Naive thymus-derived CD8-positive, alpha-beta T cell (primary cell): ENCODE measurements around the gene AFF4. TPM values are rescaled to one million over a fixed set of nuclear protein-coding genes. Genes with fewer than 3 reads are reported as not detected.

Experiments
- ATAC-seq, 2 donors: fragments of 150-1000 bp; cut with Tn5 transposase in 1 of 2; sonication (Bioruptor Pico), chemical (Tn5 transposase) in 1 of 2; 1 replicate in 1 of 2; 2 replicates in 1 of 2; pipeline ENCODE4 v1.10.0; 2021; ENCODE audit warnings: mild to moderate bottlenecking in 2 of 2, moderate library complexity in 2 of 2
- POLR2A ChIA-PET: fragments of 350-600 bp; sonication (Branson Sonifier 250); formaldehyde crosslinking; loops from one replicate; lab custom pipeline; 2021; ENCODE audit warnings: antibody characterized with exemption; lab: Charles Lee
- DNase-seq, 10 donors: peaks; one replicate each; pipeline versions ENCODE4 v3.0.0 to v3.0.0-alpha.2; 2020 to 2022
- H3K27ac Mint-ChIP-seq, 10 donors: one replicate each; pipeline ENCODE4 v1.8.0; 2020 to 2022; ENCODE audit warnings: mild to moderate bottlenecking in 10 of 10, mixed read lengths in 10 of 10, moderate library complexity in 4 of 10, inconsistent platforms in 1 of 10
- H3K27me3 Mint-ChIP-seq, 5 donors: one replicate each; pipeline ENCODE4 v1.8.0; 2021 to 2022; ENCODE audit warnings: mixed read lengths in 5 of 5
- H3K36me3 Mint-ChIP-seq, 3 donors: one replicate each; pipeline ENCODE4 v1.8.0; 2020 to 2022; ENCODE audit warnings: mixed read lengths in 3 of 3, mild to moderate bottlenecking in 2 of 3, inconsistent platforms in 1 of 3
- H3K4me1 Mint-ChIP-seq, 4 donors: one replicate each; pipeline ENCODE4 v1.8.0; 2021 to 2022; ENCODE audit warnings: mixed read lengths in 4 of 4
- H3K4me3 Mint-ChIP-seq, 10 donors: one replicate each; pipeline ENCODE4 v1.8.0; 2020 to 2022; ENCODE audit warnings: mild to moderate bottlenecking in 10 of 10, mixed read lengths in 10 of 10, moderate library complexity in 6 of 10, inconsistent platforms in 1 of 10
- H3K9me3 Mint-ChIP-seq, 9 donors: one replicate each; pipeline ENCODE4 v1.8.0; 2020 to 2022; ENCODE audit warnings: mixed read lengths in 9 of 9, mild to moderate bottlenecking in 3 of 9, inconsistent platforms in 1 of 9, moderate library complexity in 1 of 9
- polyA plus RNA-seq, 3 donors: library from polyadenylated mRNA; unstranded; fragments of 300-500 nt; fragmentation: Illumina TruSeq; gene quantifications; one replicate each; pipeline ENCODE4 v1.2.3, GENCODE V29; 2021
- total RNA-seq, 8 experiments: library from RNA in 2 of 8; stranded (reverse) in 2 of 8; gene quantifications; one replicate each; pipeline ENCODE4 v1.2.3 and lab custom pipeline; 2021 to 2026

Gene AFF4
- total and polyA plus RNA-seq, 5 experiments from 2014 or later = 16.5 to 74.4 (median 20.9) TPM

DNA sequence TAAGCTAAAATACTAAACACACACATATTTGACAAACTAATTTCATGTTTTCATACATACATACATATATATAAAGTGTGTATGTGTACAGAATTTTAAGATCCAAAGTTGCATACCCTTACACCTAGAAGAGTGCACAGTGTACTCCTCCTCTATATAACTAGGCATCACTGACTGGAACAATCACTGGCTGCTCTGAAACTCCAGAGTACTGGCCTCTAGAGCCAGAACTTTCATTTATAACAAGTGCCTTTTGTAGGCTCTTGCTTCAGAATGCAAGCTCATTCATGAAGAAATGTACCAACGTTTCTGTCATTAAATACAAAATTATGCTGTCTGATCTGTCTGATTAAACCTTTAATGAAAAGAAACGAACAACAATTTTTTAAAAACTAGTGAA is 86.0 kb downstream of the AFF4 start:
- no peak for ATAC-seq
- no peak overlapping the region for H3K27ac Mint-ChIP-seq
- peaks cover 0 to 68% (median 6%) of the 10 kb centered on the region in 3 donors for H3K36me3 Mint-ChIP-seq
- DNase-seq = no peak
- H3K4me3 Mint-ChIP-seq = no peak overlapping the region
- peaks cover 0 to 1% (median 0%) of the 10 kb centered on the region in 4 donors for H3K4me1 Mint-ChIP-seq
- H3K27me3 Mint-ChIP-seq = no peaks in the 10 kb centered on the region
- POLR2A ChIA-PET = interaction anchor here (0.6 kb wide), 1 partner anchor 162 kb away, joined by 3 read pairs; no protein-coding TSS in a partner anchor
- no peaks in the 10 kb centered on the region for H3K9me3 Mint-ChIP-seq

DNA sequence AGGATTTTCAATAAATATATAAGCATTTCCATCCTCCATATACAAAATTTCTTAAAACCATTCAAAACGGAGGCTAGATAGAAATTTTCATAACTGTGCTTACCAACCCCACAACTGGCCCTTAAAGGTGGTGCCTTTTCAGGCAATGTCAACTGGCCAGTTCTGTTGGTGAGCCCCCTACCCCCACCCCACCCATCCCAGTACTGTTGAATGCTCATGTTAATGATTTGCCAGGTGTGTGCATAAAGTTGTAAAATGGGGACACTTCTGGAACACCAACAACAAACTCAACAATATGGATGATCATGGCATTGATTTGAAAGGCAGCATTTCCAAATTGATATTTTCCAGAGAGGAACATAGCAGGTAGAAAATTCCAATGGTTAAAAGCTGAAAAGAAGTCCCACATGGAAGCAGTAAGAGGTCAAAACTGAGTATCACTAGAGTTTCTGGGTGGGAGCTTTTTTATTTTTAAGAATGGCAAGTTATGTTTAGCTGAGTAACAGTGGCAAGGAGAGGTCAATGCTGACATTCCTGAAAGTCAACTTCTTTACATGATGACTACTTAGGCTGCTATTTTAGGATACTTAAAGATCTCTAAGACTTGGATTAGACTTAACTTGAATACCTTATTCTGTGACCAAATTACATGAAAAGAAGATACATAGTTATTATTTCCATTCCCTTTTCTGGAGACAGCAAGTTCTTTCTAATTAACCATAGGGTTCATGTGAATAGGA is 87.2 kb downstream of the AFF4 start:
- peak overlapping the region in 1 of 10 donors; percentile 11 for H3K27ac Mint-ChIP-seq
- H3K27me3 Mint-ChIP-seq = no peaks in the 10 kb centered on the region
- no peak for ATAC-seq
- POLR2A ChIA-PET = no interaction called here
- no peak for DNase-seq
- peaks cover 0 to 1% (median 0%) of the 10 kb centered on the region in 4 donors for H3K4me1 Mint-ChIP-seq
- H3K4me3 Mint-ChIP-seq = no peak overlapping the region
- H3K36me3 Mint-ChIP-seq = peaks cover 0 to 58% (median 6%) of the 10 kb centered on the region in 3 donors
- no peaks in the 10 kb centered on the region for H3K9me3 Mint-ChIP-seq

GRCh38 chr5:132873930-132874271 is 89.5 kb downstream of the AFF4 start:
- no peak for DNase-seq
- peaks cover 0 to 51% (median under 1%) of the 10 kb centered on the region in 3 donors for H3K36me3 Mint-ChIP-seq
- no peak overlapping the region for H3K4me3 Mint-ChIP-seq
- H3K27me3 Mint-ChIP-seq = no peaks in the 10 kb centered on the region
- H3K9me3 Mint-ChIP-seq = no peaks in the 10 kb centered on the region
- peaks cover 0 to 4% (median 2%) of the 10 kb centered on the region in 4 donors for H3K4me1 Mint-ChIP-seq
- POLR2A ChIA-PET = interaction anchor here (1.6 kb wide), 1 partner anchor 9 kb away, joined by 3 read pairs; no protein-coding TSS in a partner anchor
- H3K27ac Mint-ChIP-seq = peak overlapping the region in 5 of 10 donors; percentile 23 to 66 (median 46)
- ATAC-seq = no peak

DNA sequence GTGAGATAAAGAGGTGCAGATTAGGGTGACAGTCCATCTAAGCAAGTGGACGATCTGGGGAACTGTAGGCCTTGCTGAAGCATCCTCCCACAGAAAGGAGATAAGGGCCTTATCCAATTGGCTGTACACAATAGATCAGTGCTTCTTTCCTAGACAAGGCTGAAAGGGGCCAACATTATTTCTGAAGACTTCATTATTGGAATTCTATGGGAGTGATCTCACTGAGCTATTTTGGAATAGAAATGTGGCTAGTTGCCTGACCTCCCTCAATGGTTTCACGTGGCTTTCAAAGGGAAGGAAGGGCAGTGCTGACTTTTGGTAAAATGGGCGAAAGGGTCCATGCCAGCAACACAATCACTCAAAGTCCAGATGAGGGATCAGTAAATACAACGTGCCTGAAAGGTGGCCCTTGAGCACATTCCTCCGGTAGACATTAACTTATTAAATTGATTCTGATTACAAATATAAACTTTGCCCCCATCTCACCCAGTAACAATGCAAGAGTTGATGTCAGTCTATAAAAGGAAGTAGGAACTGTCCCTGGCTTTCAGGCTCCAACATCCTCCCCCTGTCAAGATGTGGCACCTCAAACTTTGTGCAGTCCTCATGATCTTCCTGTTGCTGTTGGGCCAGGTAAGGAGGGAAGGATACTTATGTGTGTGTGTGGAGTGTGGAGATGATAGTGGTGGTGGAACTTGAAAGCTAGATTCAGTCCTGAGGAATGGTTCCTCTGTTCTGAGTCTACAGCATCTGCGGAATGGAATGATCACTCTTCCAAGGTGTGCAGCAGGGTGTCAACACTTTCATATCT is 90.1 kb downstream of the AFF4 start, which contains the start of gene LEAP2:
Gene LEAP2, plus strand, starts transcription at position 550 of the 811 bp plus-strand sequence. Its CDS starts 27 bp downstream, at position 577.
- no peaks in the 10 kb centered on the region for H3K27me3 Mint-ChIP-seq
- no peak within 1 kb of the TSS for H3K4me3 Mint-ChIP-seq
- peaks cover 0 to 50% (median 3%) of the 10 kb centered on the region in 3 donors for H3K36me3 Mint-ChIP-seq
- H3K27ac Mint-ChIP-seq = peak within 1 kb of the TSS in 9 of 10 donors; percentile 23 to 80 (median 46)
- ATAC-seq (no peak), DNase-seq (no peak)
- H3K9me3 Mint-ChIP-seq = no peaks in the 10 kb centered on the region
- POLR2A ChIA-PET = interaction anchor here (1.6 kb wide), 1 partner anchor 10 kb away, joined by 3 read pairs; no protein-coding TSS in a partner anchor
- peaks cover 0 to 4% (median 4%) of the 10 kb centered on the region in 4 donors for H3K4me1 Mint-ChIP-seq

DNA sequence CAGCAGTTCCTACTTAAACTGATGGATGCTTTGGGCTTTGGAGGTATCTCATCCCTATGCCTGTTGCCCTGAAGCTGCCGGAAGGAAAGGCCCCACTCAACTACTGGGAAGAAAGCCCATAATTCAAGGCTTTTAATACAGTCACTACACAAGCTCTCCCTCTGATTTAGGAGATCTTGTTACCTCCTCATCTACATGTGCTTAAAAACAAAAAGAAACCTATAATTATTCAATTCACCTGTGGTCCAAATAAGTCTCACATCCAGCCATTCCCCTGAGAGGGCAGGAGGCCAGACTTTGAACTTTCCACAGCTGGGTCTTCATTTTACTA is 90.7 kb downstream of the AFF4 start:
- ATAC-seq (no peak), DNase-seq (no peak)
- Mint-ChIP-seq H3K27me3 (no peaks in the 10 kb centered on the region), H3K9me3 (no peaks in the 10 kb centered on the region), H3K4me3 (no peak overlapping the region), H3K36me3 (peaks cover 0 to 48% (median 3%) of the 10 kb centered on the region in 3 donors), H3K27ac (peak overlapping the region in 6 of 10 donors; percentile 2 to 80 (median 36)), H3K4me1 (peaks cover 2 to 8% (median 4%) of the 10 kb centered on the region in 4 donors)
- POLR2A ChIA-PET = interaction anchor here (0.7 kb wide), 1 partner anchor 11 kb away, joined by 3 read pairs; no protein-coding TSS in a partner anchor

GRCh38 chr5:132871459-132872284 is 91.8 kb downstream of the AFF4 start:
- ATAC-seq (no peak), DNase-seq (no peak)
- H3K27me3 Mint-ChIP-seq = no peaks in the 10 kb centered on the region
- H3K36me3 Mint-ChIP-seq = peaks cover 0 to 47% (median 3%) of the 10 kb centered on the region in 3 donors
- no peak overlapping the region for H3K4me3 Mint-ChIP-seq
- peak overlapping the region in 3 of 10 donors; percentile 34 to 52 (median 49) for H3K27ac Mint-ChIP-seq
- H3K4me1 Mint-ChIP-seq = peaks cover 7 to 16% (median 11%) of the 10 kb centered on the region in 4 donors
- POLR2A ChIA-PET = interaction anchor here (0.7 kb wide), 1 partner anchor 12 kb away, joined by 3 read pairs; no protein-coding TSS in a partner anchor
- H3K9me3 Mint-ChIP-seq = no peaks in the 10 kb centered on the region

DNA sequence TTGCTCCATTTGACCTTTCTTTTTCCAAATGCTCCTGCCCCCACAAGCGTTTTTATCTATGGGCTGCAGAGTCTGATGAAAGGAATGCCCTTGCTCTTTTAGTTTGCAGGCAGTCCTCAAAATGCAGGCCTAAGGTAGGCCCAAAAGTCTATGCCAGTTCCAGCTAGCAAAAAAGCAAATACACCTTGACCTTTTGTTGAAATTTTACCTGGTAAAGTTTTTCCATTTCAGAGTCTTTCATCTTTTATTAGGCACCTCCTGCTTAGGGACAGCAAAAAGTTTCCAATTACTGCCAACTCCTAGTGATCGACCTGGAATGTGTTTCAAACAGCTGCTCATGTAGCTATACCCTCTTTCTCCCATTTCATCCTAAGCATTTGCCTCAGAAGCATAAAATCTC is 92.6 kb downstream of the AFF4 start:
- Mint-ChIP-seq H3K36me3 (peaks cover 0 to 44% (median 3%) of the 10 kb centered on the region in 3 donors), H3K27me3 (no peaks in the 10 kb centered on the region), H3K4me1 (peaks cover 10 to 23% (median 19%) of the 10 kb centered on the region in 4 donors), H3K27ac (peak overlapping the region in 6 of 10 donors; percentile 7 to 75 (median 52)), H3K4me3 (no peak overlapping the region), H3K9me3 (no peaks in the 10 kb centered on the region)
- ATAC-seq (no peak), DNase-seq (no peak)
- POLR2A ChIA-PET = no interaction called here

GRCh38 chr5:132868754-132869153 is 94.7 kb downstream of the AFF4 start:
- H3K9me3 Mint-ChIP-seq = no peaks in the 10 kb centered on the region
- peak overlapping the region in 6 of 10 donors; percentile 13 to 67 (median 40) for H3K4me3 Mint-ChIP-seq
- no peaks in the 10 kb centered on the region for H3K27me3 Mint-ChIP-seq
- peaks cover 13 to 29% (median 27%) of the 10 kb centered on the region in 4 donors for H3K4me1 Mint-ChIP-seq
- peak overlapping the region in 8 of 10 donors; percentile 40 to 100 (median 80) for H3K27ac Mint-ChIP-seq
- DNase-seq (no peak), ATAC-seq (no peak)
- peaks cover 0 to 33% (median 3%) of the 10 kb centered on the region in 3 donors for H3K36me3 Mint-ChIP-seq
- POLR2A ChIA-PET = interaction anchor here (0.6 to 0.9 kb wide), 3 partner anchors 10 to 187 kb away, joined by 4 to 6 read pairs (median 4); no protein-coding TSS in a partner anchor

- Mint-ChIP-seq H3K4me3 (peak overlapping the region; percentile 93 to 100 (median 99)), H3K27me3 (no peaks in the 10 kb centered on the region), H3K4me1 (peaks cover 13 to 28% (median 27%) of the 10 kb centered on the region in 4 donors), H3K36me3 (peaks cover 0 to 27% (median 3%) of the 10 kb centered on the region in 3 donors), H3K27ac (peak overlapping the region; percentile 98 to 100 (median 100)), H3K9me3 (no peaks in the 10 kb centered on the region)
- ATAC-seq = no peak
- POLR2A ChIA-PET = interaction anchor here (1.5 to 2.6 kb wide), 3 partner anchors 96 to 310 kb away, joined by 7 to 18 read pairs (median 14); partner anchors contain the start of genes AFF4, HSPA4 and RAD50
- DNase-seq = no peak
Observed at GRCh38 chr5:132867046-132867451, 96.4 kb downstream of the AFF4 start.

- POLR2A ChIA-PET = interaction anchor here (1.5 to 2.6 kb wide), 3 partner anchors 97 to 310 kb away, joined by 7 to 18 read pairs (median 14); partner anchors contain the start of genes AFF4, HSPA4 and RAD50
- Mint-ChIP-seq H3K27me3 (no peaks in the 10 kb centered on the region), H3K4me3 (peak within 1 kb of the TSS; percentile 93 to 100 (median 99)), H3K36me3 (peaks cover 0 to 27% (median 3%) of the 10 kb centered on the region in 3 donors), H3K4me1 (peaks cover 13 to 28% (median 27%) of the 10 kb centered on the region in 4 donors), H3K9me3 (no peaks in the 10 kb centered on the region), H3K27ac (peak within 1 kb of the TSS; percentile 98 to 100 (median 100))
- ATAC-seq (peak; percentile 93 to 96), DNase-seq (peak; percentile 74 to 97 (median 92))
Observed at GRCh38 chr5:132866342-132867045, 96.9 kb downstream of the AFF4 start, which contains the start of the genes GDF9 and UQCRQ. Gene GDF9 (minus strand): TSS chr5:132866469. CDS start chr5:132864533, 1,936 bp downstream. Gene UQCRQ (plus strand): TSS chr5:132866642. CDS start chr5:132866882, 240 bp downstream.
